ENCODE measurements around the gene RAB34. TPM values are rescaled to one million over a fixed set of nuclear protein-coding genes. Genes with fewer than 3 reads are reported as not detected.

The RAB34 gene
- total RNA-seq, 6 experiments from 2014 or later = 161 to 219 (median 192) TPM

DNA sequence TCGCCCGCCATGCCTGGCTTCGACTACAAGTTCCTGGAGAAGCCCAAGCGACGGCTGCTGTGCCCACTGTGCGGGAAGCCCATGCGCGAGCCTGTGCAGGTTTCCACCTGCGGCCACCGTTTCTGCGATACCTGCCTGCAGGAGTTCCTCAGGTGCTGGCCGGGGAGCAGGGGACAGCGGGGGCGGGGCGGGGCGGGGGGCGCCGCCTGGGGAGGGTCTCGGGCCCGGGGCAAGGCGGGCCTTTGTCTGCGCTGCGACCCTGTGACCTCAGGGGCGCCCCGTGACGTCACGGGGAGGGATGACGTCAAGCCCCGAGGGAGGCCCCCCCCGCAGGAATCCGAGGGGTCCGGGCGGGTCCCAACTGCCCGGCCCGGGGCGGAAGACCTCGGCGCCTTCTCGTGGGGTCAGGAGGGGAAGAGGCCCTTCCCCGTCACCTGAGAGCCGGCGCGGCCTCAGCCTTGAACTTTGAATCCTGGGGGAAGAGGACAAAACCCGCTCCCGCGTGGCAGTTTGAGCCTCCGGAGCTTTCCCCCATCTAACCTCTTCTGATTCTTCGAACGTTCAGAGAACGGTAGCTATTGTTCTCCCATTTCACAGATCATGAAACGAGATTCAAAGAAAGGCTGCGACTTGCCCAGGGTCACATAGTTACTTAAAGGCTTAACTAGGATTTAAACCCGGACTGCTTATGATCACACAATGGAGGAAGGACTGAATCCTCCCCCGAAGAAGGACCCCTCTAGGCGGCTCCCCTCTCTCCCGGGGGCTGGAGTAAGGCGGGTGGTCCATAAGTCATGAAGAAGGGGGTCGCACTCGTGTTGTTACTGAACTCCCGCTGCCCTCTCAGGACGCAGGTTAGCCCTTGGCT is 26.7 kb upstream of the RAB34 start:
- TF ChIP-seq, protein P1, sequence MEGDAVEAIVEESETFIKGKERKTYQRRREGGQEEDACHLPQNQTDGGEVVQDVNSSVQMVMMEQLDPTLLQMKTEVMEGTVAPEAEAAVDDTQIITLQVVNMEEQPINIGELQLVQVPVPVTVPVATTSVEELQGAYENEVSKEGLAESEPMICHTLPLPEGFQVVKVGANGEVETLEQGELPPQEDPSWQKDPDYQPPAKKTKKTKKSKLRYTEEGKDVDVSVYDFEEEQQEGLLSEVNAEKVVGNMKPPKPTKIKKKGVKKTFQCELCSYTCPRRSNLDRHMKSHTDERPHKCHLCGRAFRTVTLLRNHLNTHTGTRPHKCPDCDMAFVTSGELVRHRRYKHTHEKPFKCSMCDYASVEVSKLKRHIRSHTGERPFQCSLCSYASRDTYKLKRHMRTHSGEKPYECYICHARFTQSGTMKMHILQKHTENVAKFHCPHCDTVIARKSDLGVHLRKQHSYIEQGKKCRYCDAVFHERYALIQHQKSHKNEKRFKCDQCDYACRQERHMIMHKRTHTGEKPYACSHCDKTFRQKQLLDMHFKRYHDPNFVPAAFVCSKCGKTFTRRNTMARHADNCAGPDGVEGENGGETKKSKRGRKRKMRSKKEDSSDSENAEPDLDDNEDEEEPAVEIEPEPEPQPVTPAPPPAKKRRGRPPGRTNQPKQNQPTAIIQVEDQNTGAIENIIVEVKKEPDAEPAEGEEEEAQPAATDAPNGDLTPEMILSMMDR (IDR thresholded peaks at IDR 0.05) = no peak
- H3K4me1 Mint-ChIP-seq (ENCODE audit: low read depth) = peaks cover 29% of the 10 kb centered on the region
- H3K4me3 Mint-ChIP-seq = peak overlapping the region; percentile 96
- DNase-seq = no peak
- peak overlapping the region; percentile 95 for H3K27ac Mint-ChIP-seq
- H3K36me3 Mint-ChIP-seq (ENCODE audit: low read depth) = peaks cover 21% of the 10 kb centered on the region
- peaks cover 7% of the 10 kb centered on the region for H3K9me3 Mint-ChIP-seq
- H3K27me3 Mint-ChIP-seq (ENCODE audit: insufficient read depth) = peaks cover 5% of the 10 kb centered on the region

DNA sequence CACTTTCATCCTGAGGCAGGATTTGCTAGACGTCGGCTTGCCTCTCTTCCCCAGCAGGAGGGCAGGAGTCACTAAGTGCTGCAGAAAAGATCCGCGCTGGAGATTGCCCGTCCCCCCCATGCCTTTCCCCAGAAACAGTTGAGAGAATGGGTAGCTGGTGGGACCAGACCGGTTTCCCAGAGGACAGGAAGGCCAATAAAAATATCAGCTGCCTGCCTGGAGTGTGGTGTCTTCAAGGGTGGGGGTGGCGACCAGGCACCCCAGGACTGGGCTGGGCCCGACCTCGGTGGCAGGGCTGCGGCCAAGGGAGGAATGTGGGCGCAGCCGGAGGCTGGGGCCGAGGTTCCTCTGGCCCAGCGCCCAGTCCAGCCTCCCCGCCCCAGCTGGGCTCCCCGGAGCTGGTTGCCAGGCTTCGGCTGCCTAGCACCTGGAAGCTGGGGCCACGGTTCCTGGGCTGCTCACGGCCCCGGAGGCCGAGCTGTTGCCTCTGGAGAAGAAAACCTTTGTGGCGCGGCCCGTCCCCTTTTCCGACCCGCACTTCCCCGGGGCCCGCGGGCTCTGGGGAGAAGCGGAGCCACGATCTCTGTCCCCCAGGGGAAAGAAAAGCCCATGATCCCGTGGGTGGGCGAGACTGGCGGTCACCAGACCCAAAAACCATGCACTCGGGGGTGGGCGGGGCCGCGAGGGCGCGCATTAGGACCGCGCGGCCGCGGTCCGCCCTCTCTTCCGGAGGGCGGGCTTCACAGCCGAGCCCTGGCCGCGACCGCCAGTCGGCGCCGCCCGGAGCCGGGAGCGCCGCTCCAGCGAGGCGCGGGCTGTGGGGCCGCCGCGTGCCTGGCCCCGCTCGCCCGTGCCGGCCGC is 25.8 kb upstream of the RAB34 start, which contains the start of gene TRAF4:
TSS of gene TRAF4 (plus strand) at position 769 of the 861 bp plus-strand sequence. CDS start 102 bp downstream, outside the sequence.
- H3K4me3 Mint-ChIP-seq = peak within 1 kb of the TSS; percentile 96
- TF ChIP-seq, protein P1 (IDR thresholded peaks at IDR 0.05) = no peak
- DNase-seq = peak; percentile 93
- H3K4me1 Mint-ChIP-seq (ENCODE audit: low read depth) = peaks cover 21% of the 10 kb centered on the region
- peak within 1 kb of the TSS; percentile 96 for H3K27ac Mint-ChIP-seq
- peaks cover 8% of the 10 kb centered on the region for H3K9me3 Mint-ChIP-seq
- H3K36me3 Mint-ChIP-seq (ENCODE audit: low read depth) = peaks cover 15% of the 10 kb centered on the region
- H3K27me3 Mint-ChIP-seq (ENCODE audit: insufficient read depth) = peaks cover 5% of the 10 kb centered on the region

DNA sequence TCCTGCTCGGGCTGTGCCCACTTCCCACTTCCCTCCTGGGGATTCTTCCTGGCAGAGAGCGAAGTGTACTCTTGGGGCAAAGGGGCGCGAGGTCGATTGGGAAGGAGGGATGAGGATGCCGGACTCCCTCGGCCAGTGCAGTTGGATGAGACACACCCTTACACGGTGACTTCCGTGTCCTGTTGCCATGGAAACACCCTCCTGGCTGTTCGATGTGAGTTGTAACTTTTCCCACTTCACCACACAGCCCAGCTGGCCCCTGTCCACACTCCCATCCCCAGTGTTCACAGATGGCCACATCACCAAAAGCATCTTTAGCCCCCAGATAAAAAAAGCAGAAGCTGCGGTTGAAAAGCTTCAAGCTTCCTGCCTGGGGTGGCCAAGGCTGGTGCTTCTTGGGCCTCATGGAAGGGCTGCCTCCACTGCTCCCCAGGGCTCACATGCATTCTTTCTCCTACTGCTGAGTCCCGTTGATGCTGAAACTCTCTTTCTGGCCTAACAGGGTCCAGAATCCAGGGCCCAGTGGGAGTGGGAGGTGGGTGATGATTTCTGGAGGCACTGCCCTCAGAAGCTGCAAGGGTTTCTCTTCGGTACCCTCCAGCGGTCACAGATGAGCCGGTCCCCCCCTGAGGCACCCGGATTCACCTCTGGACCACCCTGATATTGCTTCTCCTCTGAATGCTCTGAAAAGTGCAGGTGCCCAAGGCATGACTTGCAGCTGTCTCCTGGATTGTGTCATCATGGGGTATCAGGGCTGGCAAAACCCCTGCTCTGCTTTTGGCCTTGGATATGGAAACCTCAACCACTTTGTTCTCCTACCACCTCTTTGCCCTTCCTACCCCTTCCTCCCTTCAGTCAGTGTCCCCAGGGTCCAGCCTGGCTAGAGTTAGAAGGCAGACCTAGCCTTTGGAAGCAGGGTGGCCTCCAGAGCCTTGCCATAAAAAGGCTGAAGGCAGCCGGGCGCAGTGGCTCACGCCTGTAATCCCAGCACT is 24.0 kb upstream of the RAB34 start:
- Mint-ChIP-seq H3K36me3 (ENCODE audit: low read depth) (peaks cover 15% of the 10 kb centered on the region), H3K9me3 (peaks cover 8% of the 10 kb centered on the region), H3K4me1 (ENCODE audit: low read depth) (peaks cover 21% of the 10 kb centered on the region), H3K27me3 (ENCODE audit: insufficient read depth) (peaks cover 5% of the 10 kb centered on the region), H3K27ac (peak overlapping the region; percentile 96; the same call in 1 of the 2 replicates), H3K4me3 (peak overlapping the region; percentile 15; the same call in 1 of the 2 replicates)
- TF ChIP-seq, protein P1 (IDR thresholded peaks at IDR 0.05) = no peak
- DNase-seq = no peak

DNA sequence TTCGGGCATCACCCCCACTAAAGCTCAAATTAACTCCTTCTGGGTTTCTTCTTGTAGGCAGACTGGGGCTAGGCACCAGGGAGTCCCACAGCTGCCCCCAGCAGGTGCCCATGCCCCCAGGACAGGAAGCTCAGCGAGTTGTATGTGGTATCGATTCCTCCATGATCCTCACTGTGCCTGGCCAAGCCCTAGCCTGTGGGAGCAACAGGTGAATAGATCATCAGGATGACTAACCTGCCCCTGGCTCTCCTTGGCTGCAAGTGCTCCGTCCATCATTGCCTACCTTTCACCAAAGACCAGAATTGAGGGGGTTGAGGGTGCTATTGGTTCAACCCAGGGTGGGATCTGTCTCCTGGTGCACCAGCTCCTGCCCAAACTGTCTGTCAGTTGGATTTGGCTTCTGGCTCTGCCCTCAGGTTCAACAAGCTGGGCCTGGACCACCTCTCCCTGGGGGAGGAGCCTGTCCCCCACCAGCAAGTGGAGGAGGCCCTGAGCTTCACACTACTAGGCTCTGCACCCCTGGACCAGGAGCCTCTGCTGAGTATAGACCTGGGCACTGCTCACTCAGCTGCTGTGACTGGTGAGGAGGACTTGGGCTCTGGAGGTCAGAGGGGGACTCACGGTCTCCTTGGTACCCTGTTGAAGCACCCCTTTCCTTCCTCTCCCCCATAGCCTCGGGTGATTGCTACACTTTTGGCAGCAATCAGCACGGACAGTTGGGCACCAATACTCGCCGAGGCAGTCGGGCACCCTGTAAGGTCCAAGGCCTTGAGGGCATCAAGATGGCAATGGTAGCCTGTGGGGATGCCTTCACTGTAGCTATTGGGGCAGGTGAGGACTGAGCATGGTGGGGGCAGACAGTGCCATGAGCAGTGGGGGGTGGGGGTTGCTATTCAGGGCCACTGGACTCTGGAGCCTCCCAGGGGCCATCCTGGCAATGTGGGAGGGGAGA is 23.0 kb upstream of the RAB34 start:
- peaks cover 5% of the 10 kb centered on the region for H3K27me3 Mint-ChIP-seq (ENCODE audit: insufficient read depth)
- H3K27ac Mint-ChIP-seq = no peak overlapping the region
- H3K36me3 Mint-ChIP-seq (ENCODE audit: low read depth) = peaks cover 10% of the 10 kb centered on the region
- TF ChIP-seq, protein P1 (IDR thresholded peaks at IDR 0.05) = no peak
- H3K9me3 Mint-ChIP-seq = peaks cover 8% of the 10 kb centered on the region
- peaks cover 11% of the 10 kb centered on the region for H3K4me1 Mint-ChIP-seq (ENCODE audit: low read depth)
- no peak for DNase-seq
- H3K4me3 Mint-ChIP-seq = no peak overlapping the region

Measured in HFFc6 (cell line).